ENCODE measurements around the gene DTNB.
"Not testable (repeated sequence)": the region's sequence is repeated elsewhere in the genome, so short reads cannot be mapped to it uniquely, and the experiment has no call there.

Gene DTNB

DNA sequence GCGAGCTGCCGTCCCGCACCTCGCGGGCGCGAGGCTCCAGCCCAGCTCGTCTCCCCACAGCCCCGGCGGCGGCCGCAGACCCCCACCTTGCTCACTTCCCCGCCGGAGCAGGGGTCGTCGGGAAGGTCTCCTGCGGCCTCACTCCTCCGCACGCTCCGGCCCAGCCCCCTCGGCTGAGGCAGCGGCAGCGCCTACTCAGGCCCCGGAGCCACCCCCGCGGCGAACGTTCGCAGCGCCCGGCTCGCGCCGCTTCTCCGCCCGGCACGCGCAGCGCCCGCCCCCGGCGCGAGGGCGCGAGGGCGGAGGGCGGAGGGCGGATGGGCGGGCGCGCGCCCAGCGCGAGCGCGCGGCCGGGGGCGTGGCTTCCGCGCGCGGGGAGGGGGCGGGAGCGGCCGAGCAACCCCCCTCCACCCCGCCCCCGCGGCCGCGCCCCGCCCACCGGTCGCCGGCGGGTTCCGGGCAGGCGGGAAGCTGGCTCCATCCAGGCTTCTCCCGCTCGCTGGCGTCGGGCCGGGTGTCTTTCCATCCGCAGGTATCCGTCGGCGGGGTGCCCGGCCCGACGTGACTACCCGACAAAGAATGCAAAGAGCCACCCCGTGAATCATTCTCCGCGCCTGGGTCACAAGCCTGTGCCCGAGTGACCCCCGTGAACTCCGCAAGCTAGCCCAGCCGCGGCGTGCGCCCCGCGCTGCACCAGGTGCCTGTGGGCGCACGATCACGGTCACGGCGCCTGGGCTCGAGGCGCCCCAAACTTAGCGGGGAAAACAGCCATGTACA is at the start of gene DTNB:
Gene DTNB, minus strand, starts transcription at position 278 of the 777 bp plus-strand sequence. CDS start 20,917 bp downstream, outside the sequence.
- no peak for DNase-seq

DNA sequence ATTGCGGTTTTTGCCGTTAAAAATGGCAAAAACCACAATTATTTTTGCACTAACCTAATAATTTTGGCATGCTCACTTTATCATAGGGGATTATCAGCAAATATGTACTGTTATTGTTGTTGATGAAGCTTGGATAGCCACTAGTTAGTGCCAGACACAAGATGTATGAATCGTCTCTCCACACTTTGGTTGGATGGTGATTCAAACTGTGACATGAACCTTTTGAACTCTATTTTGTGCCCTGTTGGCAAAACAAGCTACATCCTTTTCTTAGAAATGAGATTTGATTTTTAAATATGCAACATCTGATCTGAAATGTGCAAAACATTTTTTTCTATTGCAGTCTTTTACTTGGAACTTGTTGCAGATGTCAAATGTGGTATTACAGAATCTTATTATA is 48.8 kb upstream of the DTNB start:
- no peak for DNase-seq

DNA sequence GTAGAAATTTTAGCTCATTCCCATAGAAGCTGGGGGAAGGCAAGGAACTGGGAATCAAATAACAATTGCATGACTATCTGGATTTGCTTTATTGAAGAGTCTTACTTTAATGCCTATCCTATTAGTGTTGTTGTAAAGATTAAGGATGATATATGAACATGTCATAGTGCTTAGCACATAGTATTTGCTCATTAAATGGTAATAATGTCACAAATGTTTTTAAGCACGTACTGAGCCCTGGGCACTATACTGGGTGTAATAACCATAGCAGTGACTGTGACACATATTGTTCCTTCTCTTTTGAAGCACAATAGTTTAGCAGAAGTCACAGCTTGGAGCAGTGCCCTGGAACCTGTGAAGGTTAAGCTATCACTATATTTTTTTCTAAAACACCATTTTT is 47.2 kb upstream of the DTNB start:
- DNase-seq: no peak

DNA sequence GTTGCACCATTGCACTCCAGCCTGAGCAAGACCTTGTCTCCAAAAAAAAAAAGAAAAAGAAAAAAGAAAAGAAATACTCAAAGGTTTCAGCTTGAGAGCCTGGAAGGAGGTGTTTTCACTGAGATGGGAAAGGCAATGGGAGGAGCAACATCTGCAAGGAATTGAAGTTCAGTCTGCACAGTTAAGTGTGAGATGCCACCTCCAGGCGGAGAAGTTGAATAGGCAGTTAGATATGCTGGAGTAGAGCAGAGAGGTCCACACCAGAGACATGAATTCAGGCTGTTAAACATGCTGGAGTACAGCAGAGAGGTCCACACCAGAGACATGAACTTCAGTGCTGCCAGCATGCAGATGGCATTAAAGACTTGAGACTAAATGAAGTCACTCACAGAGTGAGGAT is 41.4 kb upstream of the DTNB start:
- no peak for DNase-seq

DNA sequence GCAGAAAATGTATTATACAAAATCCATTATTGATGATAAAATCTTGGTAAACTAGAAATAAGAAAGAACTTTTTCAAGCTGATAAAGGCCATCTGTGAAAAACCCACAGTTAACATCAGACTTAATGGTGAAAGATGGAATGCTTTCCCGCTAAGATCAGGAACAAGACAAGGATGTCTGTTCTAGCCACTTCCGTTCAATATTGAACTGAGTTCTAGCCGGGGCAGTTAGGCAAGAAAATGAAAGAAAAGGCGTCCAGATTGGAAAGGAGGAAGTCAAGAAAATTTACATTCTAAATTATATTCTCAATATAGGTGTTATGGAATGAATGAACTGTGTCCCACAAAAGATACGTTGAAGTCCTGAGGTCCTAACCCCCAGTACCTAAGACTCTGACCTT is 39.1 kb upstream of the DTNB start:
- DNase-seq: no peak

DNA sequence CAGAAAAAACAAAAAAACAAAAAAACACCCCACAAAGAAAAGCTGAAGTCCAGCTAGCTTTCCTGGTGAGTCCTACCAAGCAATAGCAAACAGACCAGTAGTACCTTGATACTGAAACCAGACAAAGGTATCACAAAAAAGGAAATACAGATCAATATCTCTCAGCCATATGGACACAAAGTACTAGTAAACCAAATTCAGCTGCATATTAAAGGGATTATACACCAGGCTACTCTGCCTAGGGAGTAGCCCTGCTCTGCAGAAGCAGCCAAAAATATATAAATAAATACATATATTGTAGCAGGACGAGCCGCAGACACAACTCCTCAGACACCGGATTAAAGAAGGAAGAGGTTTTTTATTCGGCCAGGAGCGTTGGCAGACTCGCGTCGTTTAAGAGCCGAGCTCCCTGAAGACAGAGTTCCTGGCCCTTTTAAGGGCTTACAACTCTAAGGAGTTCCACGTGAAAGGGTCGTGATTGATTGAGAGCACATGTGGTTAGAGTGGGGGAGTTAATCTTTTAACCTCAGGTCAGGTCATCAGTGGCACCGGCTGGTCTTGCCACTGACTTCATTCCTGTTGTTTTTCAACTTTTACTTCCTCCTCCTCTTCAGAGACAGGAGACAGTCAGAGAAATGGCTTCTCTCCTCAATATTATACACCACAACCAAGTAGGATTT is 38.4 kb upstream of the DTNB start:
- no peak for DNase-seq

DNA sequence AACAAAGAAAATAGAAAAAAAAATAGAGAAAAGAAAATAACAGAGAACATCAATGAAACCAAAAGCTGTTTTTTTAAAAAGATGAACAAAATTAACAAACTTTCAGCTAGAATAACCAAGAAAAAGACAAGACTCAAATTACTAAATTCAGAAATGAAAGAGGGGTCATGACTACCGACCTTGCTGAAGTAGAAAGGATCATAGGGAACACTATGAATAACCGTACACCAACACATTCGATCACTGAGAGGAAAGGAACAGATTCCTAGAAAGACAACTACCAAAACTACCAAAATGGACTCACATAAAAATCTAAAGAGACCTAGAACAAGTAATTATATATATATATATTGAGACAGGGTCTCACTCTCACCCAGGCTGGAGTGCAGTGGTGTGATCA is 37.4 kb upstream of the DTNB start:
- no peak for DNase-seq

DNA sequence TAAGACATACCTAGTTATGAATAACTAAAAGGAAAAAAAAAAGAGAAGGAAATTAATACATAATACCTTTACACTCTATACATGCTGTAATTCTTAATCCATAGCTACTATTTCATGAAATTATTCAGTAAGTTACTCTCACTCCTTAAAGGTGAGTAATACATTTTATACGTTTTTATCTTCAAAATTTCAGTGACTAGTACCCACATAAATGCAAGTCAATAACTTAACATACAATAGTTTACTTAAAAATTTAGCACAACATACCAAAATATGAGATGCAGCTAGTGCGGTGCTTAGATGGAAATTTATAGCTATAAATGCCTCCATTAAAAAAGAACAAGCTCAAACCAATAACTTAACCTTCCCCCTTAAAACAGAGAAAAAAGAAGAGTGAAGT is 36.0 kb upstream of the DTNB start:
- no peak for DNase-seq

DNA sequence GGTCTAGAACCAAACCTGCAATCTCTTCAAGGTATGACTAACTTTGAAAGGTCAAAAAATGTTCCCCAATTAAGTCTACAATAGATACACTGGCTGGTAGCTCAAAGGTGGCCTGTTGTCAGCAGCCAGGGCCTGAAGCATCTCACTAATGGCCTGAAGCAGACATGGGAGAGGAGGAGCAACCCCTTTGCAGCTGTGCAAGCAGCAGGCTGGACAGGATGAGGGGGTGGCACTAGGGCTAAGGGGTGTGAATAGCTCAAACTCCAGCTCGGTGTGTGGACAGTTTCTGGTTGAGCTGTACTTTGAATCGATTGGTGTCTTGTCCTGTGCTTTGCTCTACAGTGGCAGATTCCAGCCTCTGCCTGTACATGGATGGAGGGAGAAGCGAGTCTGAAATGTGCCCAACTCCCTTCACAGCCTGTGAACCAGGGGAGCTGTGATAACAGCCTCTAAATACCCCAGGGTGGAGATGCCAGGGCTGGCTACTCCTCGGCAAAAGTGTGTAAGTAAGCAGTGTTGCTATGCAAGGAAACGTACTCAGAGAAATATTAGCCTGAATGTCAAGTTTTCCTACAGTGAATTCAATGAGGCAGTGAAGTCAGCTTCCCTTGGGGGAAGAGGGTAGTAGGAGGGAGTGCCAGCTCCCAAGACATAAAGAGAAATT is 34.7 kb upstream of the DTNB start:
- no peak for DNase-seq

DNA sequence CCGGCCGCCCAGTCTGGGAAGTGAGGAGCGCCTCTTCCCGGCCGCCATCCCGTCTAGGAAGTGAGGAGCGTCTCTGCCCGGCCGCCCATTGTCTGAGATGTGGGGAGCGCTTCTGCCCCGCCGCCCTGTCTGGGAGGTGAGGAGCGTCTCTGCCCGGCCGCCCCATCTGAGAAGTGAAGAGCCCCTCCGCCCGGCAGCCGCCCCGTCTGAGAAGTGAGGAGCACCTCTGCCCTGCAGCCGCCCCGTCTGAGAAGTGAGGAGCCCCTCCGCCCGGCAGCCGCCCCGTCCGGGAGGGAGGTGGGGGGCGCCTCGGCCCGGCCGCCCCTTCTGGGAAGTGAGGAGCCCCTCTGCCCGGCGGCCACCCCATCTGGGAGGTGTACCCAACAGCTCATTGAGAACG is 32.2 kb upstream of the DTNB start:
- not testable (repeated sequence) for DNase-seq

DNA sequence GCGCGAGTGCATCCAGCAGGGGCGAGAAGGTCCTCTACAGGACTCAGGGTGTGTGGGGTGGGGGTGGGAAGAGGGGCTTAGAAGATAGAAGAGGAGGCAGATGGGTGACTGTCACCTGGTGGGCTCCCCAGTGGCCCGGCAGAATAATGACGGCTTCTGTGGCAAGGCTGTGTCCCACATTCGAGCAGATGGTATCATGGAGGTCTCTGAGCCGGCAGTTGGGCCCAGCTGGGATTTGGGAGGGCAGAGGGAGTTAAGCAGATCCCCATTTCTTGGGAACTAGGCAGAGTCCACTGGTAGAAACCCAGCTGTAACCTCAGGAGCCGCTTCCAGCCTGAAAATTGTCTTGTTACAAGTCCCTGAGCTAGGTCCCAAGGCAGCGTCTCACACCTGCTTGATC is 28.4 kb upstream of the DTNB start:
- DNase-seq: no peak

DNA sequence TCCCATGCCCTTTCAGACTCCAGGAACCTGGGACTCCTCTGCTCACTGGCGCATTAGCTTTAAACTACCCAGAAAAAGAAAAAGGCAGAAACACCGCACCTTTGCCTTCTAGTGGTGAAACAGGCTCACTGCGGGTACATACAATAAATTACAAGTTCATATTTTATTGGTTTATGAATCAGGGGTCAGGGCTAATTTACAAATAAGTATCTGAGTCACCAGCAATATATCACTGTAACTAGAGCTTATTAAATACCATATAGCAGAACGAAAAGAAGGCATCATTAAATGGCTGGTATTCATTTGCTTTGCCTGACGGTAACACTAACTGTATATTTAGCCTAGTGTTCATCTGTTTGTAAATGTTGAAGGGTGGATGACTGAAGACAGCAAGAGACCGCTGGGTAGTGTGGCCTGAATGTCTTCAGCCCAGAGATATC is 26.9 kb upstream of the DTNB start:
- DNase-seq: peak; percentile 46

DNA sequence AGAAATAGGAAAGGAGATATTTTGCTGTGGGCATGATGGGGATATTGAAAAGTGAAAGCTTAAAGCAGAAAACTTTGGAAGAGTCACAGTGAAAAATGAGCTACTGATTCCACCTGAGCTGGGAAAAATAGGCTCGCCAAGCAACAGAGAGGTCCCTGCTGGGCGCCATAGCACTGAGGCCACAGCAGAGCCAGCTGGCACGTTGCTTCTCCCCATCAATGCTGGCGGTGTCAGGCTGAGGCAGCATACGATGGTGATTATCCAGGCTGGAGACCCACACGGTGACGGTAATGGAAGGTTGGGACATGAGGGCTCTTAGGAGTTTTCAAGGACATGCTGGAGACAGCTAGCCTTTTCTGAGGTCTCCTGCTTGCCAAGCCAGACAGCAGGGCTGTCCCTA is 25.8 kb upstream of the DTNB start:
- no peak for DNase-seq

DNA sequence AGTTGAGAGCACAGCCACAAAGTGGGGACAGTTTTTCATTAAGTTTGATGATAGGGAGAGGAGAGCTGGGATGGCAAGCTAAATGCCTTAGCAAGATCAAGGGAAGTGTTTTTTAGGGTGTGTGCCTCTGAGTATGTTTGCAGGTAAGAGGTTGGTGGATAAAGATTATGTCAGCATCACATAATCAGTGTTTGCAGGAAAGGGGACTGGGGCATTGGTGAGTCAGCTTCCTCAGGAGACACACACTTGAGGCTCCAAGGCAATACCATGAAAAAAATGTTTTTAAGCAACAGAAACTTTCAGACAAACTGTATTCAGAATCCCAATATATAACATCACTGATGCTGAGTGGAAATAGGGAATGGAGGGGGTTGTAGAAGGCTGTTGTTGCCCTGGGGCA is 25.4 kb upstream of the DTNB start:
- DNase-seq: no peak

DNA sequence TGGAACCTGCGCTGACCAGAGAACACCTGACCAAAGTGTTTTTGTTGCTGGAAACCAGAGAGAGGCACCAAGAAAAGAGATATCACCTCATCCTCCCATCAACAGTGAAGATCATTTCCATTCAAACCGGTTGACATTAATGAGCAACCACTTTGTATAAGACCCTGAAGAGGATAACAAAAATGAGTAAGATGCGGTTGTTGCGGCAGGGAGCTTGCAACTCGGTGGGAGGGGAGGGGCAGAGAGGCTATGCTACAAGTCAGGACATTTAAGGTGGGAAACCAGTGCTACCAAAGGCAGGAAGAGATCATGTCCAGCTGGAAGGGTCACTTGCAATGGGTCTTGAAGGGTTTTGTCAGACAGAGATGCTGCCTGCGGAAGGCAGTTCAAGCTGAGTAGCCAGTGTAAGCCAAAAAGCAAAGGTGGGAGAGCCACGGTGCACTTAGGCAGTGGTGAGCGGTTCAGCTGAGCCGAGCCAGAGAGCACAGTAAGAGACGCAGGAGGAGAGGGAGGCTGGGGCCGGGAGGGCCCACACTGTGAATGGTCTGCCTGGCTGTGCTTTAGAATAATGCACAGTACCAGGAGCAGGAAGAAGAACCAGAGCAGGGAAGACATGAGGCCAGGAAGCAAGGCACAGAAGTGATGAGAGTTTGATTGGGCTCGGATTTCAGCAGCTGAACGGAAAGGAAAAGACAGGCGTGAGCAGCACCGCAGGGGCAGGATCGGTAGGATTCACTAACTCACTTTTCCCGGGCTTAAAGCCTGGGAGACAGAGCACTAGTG is 24.4 kb upstream of the DTNB start:
- no peak for DNase-seq

DNA sequence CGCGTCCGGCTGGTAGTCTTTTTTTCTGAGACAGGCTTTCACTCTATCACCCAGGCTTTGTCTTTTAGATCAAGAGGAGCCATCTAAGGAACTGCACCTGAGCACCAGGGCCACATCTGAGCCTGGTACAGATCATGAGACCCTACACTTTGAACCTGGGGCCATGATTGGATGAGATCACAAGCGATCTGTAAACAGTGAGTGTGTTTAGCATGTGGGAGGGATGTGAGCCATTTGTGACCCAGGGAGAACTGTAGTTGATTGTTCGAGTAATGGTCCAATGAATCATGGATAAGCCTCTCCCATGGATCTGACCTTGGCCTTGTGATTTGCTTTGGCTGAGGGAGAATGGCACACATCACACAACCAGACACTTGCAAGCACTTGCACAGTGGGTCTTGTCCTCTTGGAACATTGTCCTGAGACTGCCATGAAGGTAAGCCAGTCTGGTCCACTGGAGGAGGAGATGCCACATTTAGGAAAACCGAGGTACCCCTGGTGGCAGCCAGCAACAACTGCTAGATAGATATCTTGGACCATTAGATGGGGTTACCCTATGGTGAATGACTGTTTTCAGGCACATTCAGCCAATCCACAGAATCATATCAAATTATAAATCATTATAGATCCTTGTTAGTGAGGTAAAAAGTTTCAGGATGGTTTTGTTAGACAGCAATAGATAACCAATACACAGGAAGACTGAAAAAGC is 19.5 kb upstream of the DTNB start:
- DNase-seq: no peak

DNA sequence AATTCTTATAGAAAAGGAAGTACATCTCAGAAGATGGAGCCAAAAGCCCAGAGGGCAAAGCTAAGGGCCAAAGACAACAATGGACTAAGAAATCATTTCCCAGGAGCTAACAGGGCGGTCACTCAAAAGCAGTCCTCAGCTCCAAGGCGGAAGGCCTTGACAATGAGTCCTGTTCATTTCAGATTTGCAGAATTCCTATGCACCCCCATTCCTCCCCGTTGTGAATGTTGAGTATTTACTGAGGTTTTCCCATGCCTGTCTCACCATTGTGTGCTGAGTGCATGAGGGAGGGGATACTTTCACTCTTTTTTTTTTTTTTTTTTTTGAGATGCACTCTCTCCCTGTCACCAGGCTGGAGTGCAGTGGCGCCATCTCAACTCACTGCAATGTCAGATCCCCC is 18.8 kb upstream of the DTNB start:
- no peak for DNase-seq

DNA sequence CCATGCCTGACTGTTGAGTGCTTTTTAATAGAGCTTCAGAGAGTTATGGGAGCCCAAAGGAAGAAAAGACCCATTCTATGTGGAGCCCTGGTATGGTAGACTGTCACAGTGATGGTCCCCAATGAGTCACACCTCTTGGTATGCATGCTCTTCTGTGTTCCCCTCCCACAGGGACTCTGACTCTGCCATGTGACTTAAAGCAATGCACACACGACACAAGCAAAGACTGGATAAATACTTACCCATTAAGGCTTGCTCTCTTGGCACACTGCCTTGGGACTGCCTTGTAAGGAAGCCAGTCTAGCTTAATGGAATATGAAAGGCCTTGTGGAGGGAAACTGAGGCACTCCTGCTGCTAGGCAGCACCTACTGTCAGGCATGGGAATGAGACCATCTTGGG is 16.7 kb upstream of the DTNB start:
- no peak for DNase-seq

DNA sequence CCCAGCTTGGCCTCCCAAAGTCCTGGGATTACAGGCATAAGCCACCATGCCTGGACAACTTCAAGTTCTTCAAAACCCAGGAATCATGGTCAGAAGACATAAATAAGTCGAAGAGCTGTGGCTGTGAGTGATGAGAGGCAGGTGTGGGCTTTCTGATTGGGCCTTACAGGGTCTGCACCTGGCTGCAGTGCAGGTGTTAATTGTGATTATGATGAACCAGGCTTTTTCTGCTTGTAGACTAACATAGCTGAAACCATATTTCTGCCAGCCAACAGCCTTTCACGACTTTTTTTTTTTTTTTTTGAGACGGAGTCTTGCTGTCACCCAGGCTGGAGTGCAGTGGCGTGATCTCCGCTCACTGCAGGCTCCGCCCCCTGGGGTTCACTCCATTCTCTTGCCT is 14.9 kb upstream of the DTNB start:
- no peak for DNase-seq

DNA sequence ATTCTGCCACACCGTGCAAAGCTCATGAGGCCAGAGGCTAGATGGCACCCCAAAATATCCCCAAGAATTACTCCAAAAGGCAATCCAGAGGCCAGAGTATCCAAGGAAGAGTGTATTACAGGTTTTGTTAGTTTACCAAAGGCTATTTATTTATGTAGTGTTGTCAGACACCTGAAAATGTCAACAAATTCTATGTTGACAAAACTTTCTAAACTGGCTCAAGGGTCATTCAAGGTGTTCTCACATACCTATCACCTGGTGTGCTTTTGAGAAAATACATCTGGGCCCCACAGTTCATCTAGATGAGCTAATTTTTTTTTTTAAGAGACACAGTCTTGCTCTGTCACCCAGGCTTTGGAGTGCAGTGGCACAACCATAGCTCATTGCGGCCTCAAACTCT is 12.4 kb upstream of the DTNB start:
- DNase-seq: no peak

DNA sequence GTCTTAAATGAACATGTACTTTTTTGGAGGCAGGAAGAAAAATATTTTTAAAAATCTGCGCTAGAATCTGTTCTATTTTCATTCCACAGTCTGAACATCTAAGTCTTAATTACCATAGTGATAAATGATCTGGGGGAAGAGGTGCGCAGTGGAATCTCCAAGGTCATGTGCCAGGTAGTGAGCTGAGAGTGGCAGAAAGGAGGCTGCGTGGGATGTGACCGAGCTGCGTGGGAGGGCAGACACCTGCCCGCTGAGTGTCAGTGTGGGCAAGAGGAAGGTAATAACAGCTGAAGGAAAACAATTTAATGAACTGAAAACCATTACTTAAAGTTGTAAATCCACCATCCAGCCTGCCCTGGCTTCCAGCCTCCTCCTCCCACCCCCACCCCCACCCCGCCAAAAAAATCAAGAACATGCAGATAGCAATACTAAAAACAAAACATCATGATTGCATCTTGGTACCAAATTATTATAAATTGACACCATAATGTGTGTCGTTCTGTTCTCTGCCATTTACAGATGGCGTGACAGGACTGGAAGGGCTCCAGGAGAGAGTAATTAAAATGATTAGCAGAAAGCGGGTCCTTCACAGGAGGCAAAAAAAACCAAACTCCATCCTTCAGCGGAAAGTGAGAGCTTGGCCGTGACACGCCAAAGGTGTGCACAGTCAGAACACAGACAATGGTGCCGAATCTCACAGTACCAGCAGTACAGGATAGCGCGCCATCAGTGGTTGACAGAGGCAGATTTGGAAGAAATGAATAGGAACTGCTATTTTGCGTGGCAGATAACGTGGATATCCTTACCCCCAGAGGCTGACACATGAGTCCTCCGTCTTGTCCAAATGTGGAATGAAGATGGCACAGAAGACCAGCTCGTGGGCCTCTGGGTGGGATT is 11.4 kb upstream of the DTNB start:
- DNase-seq: no peak

DNA sequence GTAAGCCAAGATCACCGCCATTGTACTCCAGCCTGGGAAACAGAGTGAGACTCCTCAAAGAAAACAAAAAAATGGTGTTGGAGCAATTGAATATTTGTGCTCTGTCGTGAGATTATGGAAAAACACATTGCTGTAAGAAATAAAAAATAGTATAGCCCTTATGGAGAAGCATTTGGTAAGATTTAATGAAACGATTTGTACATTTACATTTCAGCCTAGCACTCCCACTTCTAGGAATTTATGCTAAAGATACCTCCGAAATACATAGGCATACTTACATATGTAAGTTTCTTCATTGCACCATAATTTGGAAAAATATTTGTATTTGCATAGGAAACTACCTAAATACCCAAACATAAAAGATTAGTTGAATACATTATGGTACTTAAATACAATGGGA is 8.7 kb upstream of the DTNB start:
- no peak for DNase-seq
